Stomach (tissue), 9 donors: ENCODE data around the gene TCN2. TPM values are rescaled to one million over a fixed set of nuclear protein-coding genes. Genes with fewer than 3 reads are reported as not detected.

Experiments used
- DNase-seq, 2 donors: peaks; one replicate each; pipeline versions ENCODE4 v3.0.0 to v3.0.0-alpha.2; 2013 to 2019
- H3K27ac ChIP-seq, 5 donors: fragments of 200-600 bp in 4 of 5; sonication (generic) in 4 of 5; one replicate each; pipeline ENCODE4 v1.5.1; 2013 to 2019; ENCODE audit warnings: mild to moderate bottlenecking in 1 of 5, moderate library complexity in 1 of 5
- H3K27me3 ChIP-seq, 3 donors: fragments of 200-600 bp; sonication (generic); one replicate each; pipeline ENCODE4 v1.5.1; 2017 to 2019; ENCODE audit warnings: mixed run types in 1 of 3
- H3K36me3 ChIP-seq, 4 donors: fragments of 200-600 bp; sonication (generic); 1 replicate in 3 of 4; 2 replicates in 1 of 4; pipeline ENCODE4 v1.5.1; 2016 to 2019
- H3K4me1 ChIP-seq, 4 donors: fragments of 200-600 bp; sonication (generic); one replicate each; pipeline ENCODE4 v1.5.1; 2016 to 2019
- H3K4me3 ChIP-seq, 4 donors: fragments of 200-600 bp; sonication (generic) in 3 of 4; one replicate each; pipeline ENCODE4 v1.5.1; 2016 to 2019; ENCODE audit warnings: mild to moderate bottlenecking in 1 of 4
- H3K9me3 ChIP-seq, 4 donors: fragments of 200-600 bp; sonication (generic); one replicate each; pipeline ENCODE4 v1.5.1; 2016 to 2019
- EP300 ChIP-seq: sonication (generic); formaldehyde crosslinking; IDR thresholded peaks from one replicate; pipeline ENCODE4 v1.6.1; 2017; ENCODE audit warnings: antibody characterized with exemption
- POLR2A ChIP-seq, 4 donors: fragments of 450-650 bp; IDR thresholded peaks; one replicate each; pipeline ENCODE4 v1.6.1; 2016; ENCODE audit warnings: antibody characterized with exemption in 4 of 4, control low read depth in 2 of 4, mild to moderate bottlenecking in 1 of 4, moderate library complexity in 1 of 4
- POLR2AphosphoS5 ChIP-seq, 3 donors: sonication (generic); formaldehyde crosslinking; IDR thresholded peaks; one replicate each; pipeline ENCODE4 v1.6.1; 2016; ENCODE audit warnings: antibody characterized with exemption in 3 of 3
- WGBS, 5 donors: extraction: QIAGEN DNeasy Blood & Tissue Kit in 3 of 5; methylation state at CpG; one replicate each; pipeline versions ENCODE4 v1.1.5 to v1.1.7; 2013 to 2018; 5-methylcytosine and 5-hydroxymethylcytosine counted together
- intact Hi-C: fragments of 100-400 bp; cut with DNase I; formaldehyde crosslinking; loops from one replicate; pipeline ENCODE4 v1.15.1; 2023; ENCODE audit warnings: low total_unique reads
- polyA plus RNA-seq, 3 donors: library from polyadenylated mRNA; stranded (reverse); fragments of 200-250 nt; gene quantifications; one replicate each; pipeline ENCODE4 v1.2.3, GENCODE V29; 2013
- total RNA-seq, 5 donors: library from RNA; depleted of rRNA; stranded (reverse); fragments of >200 nt; gene quantifications; one replicate each; pipeline versions ENCODE4 v1.1.0 to v1.2.3, GENCODE V29; 2014 to 2016
- TF ChIP-seq, protein P1 (sequence below), 7 experiments: fragments of 450-650 bp in 4 of 7; fragments of 200-600 bp in 3 of 7; sonication (generic) in 3 of 7; IDR thresholded peaks; one replicate each; pipeline ENCODE4 v1.5.1; 2016 to 2019; ENCODE audit warnings: antibody characterized with exemption in 7 of 7, control low read depth in 2 of 7, mild to moderate bottlenecking in 1 of 7
- donor health status: healthy with polysubstance abuse.
- donor health status: Bipolar disorder and iron deficiency.
- donor health status: healthy.

The TCN2 gene
- total and polyA plus RNA-seq, 8 donors: 1.4 to 16.3 (median 4.2) TPM

DNA sequence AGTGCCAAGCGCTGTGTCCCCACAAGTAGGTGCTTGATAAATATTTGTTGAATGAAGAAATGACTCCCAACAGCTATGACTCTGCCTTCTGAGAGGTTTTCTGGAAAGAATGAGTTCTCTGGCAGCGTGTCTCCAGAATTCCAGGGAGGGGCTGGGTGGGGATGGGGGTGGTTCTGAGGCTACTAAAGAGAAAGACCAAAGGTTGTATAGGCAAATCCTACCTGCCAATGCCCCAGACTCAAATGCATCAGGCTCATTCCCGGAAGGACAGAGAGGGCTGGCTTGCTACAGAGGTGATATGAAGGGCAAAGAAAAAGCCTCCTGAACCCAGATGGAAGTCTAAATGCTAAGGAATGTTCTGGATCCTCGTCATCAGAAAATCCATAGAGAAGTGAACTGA is 58.8 kb downstream of the TCN2 start:
- Histone ChIP-seq H3K27me3 (no peaks in the 10 kb centered on the region), H3K36me3 (peaks cover 0 to 32% (median 24%) of the 10 kb centered on the region in 4 donors), H3K9me3 (no peaks in the 10 kb centered on the region), H3K27ac (no peak overlapping the region), H3K4me1 (peaks cover 4 to 30% (median 19%) of the 10 kb centered on the region in 4 donors), H3K4me3 (no peak overlapping the region)
- 84 to 99% (median 90%) methylated on average over 4 of the region's 4 CpGs for WGBS, 5 donors
- DNase-seq: no peak
- TF ChIP-seq, protein P1, sequence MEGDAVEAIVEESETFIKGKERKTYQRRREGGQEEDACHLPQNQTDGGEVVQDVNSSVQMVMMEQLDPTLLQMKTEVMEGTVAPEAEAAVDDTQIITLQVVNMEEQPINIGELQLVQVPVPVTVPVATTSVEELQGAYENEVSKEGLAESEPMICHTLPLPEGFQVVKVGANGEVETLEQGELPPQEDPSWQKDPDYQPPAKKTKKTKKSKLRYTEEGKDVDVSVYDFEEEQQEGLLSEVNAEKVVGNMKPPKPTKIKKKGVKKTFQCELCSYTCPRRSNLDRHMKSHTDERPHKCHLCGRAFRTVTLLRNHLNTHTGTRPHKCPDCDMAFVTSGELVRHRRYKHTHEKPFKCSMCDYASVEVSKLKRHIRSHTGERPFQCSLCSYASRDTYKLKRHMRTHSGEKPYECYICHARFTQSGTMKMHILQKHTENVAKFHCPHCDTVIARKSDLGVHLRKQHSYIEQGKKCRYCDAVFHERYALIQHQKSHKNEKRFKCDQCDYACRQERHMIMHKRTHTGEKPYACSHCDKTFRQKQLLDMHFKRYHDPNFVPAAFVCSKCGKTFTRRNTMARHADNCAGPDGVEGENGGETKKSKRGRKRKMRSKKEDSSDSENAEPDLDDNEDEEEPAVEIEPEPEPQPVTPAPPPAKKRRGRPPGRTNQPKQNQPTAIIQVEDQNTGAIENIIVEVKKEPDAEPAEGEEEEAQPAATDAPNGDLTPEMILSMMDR (IDR thresholded peaks at IDR 0.05): no peak
- TF ChIP-seq EP300: no peak
- TF ChIP-seq POLR2A (IDR thresholded peaks at IDR 0.05): no peak
- TF ChIP-seq POLR2AphosphoS5 (IDR thresholded peaks at IDR 0.05): no peak
- intact Hi-C loops: no loop called here

DNA sequence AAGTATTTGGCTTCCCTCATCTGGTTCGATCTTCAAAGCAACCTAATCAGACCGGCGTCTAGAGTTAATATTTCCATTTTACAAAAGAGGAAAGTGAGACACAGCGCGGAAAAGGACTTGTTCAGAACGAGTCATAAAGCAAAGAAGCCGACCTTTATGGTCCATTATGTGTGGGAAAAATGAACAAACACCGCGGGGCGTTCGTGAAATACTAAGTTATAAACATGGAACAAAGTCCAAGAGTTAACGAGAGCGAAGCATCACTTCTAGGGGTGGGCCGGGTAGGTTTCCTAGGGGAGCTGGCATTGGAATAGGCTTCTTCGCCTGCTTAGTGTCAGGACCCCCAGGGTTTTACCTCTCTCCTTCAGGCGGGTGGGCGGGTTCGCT is 60.1 kb downstream of the TCN2 start:
- WGBS, 5 donors: 0 to 1% (median 1%) methylated on average over 18 of the region's 18 CpGs
- Histone ChIP-seq H3K9me3 (no peaks in the 10 kb centered on the region), H3K36me3 (peaks cover 0 to 30% (median 21%) of the 10 kb centered on the region in 4 donors), H3K4me1 (peaks cover 4 to 30% (median 19%) of the 10 kb centered on the region in 4 donors), H3K4me3 (peak overlapping the region; percentile 70 to 89 (median 74)), H3K27ac (peak overlapping the region; percentile 49 to 75 (median 65)), H3K27me3 (no peaks in the 10 kb centered on the region)
- intact Hi-C loops: no loop called here
- DNase-seq: peak in 1 of 2 donors; percentile 66
- TF ChIP-seq POLR2A (IDR thresholded peaks at IDR 0.05) (no peak), EP300 (no peak), POLR2AphosphoS5 (IDR thresholded peaks at IDR 0.05) (no peak)
- TF ChIP-seq, protein P1 (IDR thresholded peaks at IDR 0.05): no peak

DNA sequence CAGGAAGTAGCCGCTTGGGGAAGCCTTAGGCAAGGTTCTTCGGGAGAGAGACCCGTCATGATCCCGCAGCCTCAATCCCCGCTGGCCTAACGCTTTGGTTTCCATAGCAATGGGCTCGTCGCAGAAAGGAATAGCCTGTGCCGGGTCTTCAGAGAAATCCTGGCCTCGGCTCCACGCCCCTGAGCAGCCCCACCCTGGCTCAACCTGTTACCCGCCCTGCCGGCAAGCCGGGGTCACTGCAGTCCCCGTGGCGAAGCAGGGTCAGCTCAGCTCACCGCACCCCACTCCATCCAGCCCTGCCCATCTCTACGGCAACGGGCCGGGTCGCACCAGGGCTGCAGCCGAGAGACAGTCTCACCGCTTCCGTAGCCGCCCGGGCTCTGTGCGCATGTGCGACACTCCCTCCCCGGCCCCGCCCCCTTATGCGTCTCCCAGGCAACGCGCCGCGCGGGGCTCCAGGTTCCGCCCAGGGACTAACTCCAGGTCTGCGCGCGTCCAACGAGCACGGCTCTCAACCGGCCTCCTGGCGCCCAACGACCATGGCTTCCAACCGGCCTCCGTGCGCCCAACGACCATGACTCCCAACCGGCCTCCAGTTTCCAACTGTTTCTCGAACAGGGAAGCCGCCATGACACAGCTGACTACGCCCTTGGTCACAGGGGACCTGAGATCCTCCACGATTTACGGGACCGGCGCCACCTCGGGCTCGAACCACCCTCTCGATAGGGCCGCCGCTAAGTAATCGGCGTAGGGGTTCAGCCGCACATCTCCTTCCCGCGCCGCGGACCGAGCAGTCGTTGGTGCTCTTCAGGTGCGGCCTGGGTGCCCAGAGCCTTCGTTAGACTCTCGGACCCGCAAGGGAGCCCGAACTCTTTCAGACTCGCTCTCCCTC is 60.8 kb downstream of the TCN2 start, which contains the start of gene DUSP18:
Gene DUSP18 (minus strand): TSS at position 382 of the 892 bp plus-strand sequence. CDS start 3,872 bp downstream, outside the sequence.
- peak in 1 of 4 donors; percentile 14 for TF ChIP-seq POLR2A (IDR thresholded peaks at IDR 0.05)
- TF ChIP-seq, protein P1 (IDR thresholded peaks at IDR 0.05): peak in 3 of 7 experiments; percentile 20 to 52 (median 28)
- TF ChIP-seq POLR2AphosphoS5 (IDR thresholded peaks at IDR 0.05): peak in 2 of 3 donors; percentile 59 to 86
- TF ChIP-seq EP300: no peak
- Histone ChIP-seq H3K4me3 (peak within 1 kb of the TSS; percentile 70 to 89 (median 74)), H3K27ac (peak within 1 kb of the TSS; percentile 49 to 75 (median 65)), H3K4me1 (peaks cover 4 to 30% (median 19%) of the 10 kb centered on the region in 4 donors), H3K27me3 (no peaks in the 10 kb centered on the region), H3K9me3 (no peaks in the 10 kb centered on the region), H3K36me3 (peaks cover 0 to 23% (median 15%) of the 10 kb centered on the region in 4 donors)
- intact Hi-C loops: no loop called here
- 0 to 1% (median 1%) methylated on average over 41 to 77 of the region's 77 CpGs for WGBS, 5 donors
- DNase-seq: peak; percentile 97

DNA sequence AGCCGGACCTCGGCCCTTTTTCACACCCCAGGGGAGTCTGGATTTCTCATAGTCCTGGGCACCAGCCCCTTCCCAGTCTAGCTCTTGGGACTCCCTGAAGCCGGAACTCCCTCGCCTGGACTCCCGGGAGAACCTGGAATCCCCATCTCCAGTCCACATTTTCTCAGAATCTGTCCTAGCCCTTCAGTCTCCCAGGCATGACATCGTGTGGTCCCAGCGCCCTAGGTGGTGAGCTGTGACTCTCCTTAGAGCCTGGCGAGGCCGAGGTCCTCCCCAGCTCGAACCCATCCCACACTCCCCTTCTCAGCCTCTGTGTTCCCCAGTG is 61.4 kb downstream of the TCN2 start:
- Histone ChIP-seq H3K27ac (peak overlapping the region; percentile 49 to 75 (median 65)), H3K27me3 (no peaks in the 10 kb centered on the region), H3K4me1 (peaks cover 4 to 30% (median 19%) of the 10 kb centered on the region in 4 donors), H3K4me3 (peak overlapping the region; percentile 70 to 89 (median 74)), H3K36me3 (peaks cover 0 to 17% (median 9%) of the 10 kb centered on the region in 4 donors), H3K9me3 (no peaks in the 10 kb centered on the region)
- TF ChIP-seq POLR2A (IDR thresholded peaks at IDR 0.05) (no peak), EP300 (no peak), POLR2AphosphoS5 (IDR thresholded peaks at IDR 0.05) (no peak)
- TF ChIP-seq, protein P1 (IDR thresholded peaks at IDR 0.05): no peak
- intact Hi-C loops: no loop called here
- WGBS, 5 donors: 15 to 39% (median 23%) methylated on average over 10 of the region's 10 CpGs
- no peak for DNase-seq
